GM18508 (cell line): ENCODE measurements around the gene MYOG.

Experiments
- ATAC-seq: cut with Tn5 transposase; IDR thresholded peaks from one replicate; pipeline ENCODE4 v1.9.1; 2021; ENCODE audit warnings: moderate number of reproducible peaks; ENCODE audit not compliant: insufficient read depth, unreplicated experiment

Gene MYOG

DNA sequence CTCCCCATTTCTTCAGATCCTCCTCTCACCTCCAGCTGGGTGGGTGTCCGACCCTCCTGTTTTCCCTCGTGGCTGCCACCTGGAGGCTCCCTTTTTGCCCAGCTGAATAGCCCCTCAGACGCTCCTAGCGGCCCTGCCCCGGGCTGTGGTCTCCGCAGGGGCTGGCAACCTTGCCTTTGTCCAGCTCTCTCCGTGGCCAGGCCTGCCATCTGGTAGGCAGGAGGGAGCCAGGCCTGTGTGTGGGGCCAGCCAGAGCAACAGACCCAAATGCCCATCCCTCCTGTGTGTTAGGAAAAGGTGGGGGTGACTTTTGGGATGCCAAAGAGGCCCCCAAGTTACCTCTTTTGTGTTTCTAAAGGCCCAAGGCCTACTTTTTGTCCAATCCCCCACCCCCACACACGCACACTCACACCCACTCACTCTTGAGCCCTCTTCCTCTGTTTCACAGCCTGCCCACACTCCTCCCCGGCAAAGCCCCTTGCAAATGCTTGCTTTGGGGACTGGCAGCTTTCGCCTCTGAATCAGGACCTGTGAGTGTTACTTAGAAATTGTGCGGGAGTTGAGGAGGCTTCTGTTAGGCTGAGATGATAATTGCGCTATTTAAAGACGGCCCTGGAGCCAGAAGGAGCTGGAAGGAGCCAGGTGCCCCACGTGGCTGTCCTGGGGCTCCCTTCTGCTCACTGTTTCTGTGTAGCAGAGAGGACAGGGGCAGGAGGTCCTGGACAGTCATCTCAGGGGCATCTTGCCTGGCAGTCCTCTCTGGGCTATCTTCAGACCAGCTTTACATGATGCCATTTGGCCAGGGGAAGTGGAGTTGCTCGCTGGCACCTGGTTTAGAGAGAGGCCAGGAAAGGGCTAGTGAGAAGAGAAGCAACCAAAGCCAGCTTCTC is 50.5 kb downstream of the MYOG start:
- ATAC-seq = no peak

- no peak for ATAC-seq
Observed at GRCh38 chr1:203034422-203035110, 51.2 kb downstream of the MYOG start.

DNA sequence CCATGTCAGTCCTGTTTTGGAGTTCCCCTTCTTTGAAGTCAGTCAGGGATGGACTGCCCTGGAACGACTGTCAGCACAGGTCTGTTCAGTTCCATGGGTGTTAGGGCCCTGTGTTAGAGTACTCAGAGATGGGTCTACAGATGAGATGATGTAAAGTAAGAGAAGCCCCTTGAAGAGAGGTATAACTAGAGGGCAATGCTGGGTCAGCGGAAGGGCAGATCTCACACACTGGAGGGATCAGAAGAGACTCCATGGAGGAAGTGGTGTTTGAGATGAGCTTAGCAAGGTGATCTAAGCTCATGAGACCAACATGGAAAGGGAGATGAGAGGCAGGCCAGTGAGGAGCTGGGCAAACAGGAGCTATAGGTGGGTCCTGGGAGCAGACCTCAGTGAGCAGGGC is 51.9 kb downstream of the MYOG start:
- ATAC-seq = no peak

- ATAC-seq = no peak
Observed at GRCh38 chr1:203033287-203033686, 52.5 kb downstream of the MYOG start.
